Fibroblast of the aortic adventitia (primary cell): Measurements from ENCODE around the gene PLEKHO2. TPM values are rescaled to one million over a fixed set of nuclear protein-coding genes. Genes with fewer than 3 reads are reported as not detected.
A peak's percentile ranks its signal among the peaks of the same experiment; 100 is the strongest.

Experiments used
- DNase-seq: peaks from one replicate; pipeline ENCODE4 v3.0.0-alpha.2; 2010; ENCODE audit warnings: low read depth
- H3K4me3 ChIP-seq: 2 replicates; pipeline ENCODE4 v1.5.1; 2011; ENCODE audit warnings: low read depth, mild to moderate bottlenecking, control low read depth, low read length, moderate library complexity
- total RNA-seq: library from RNA; depleted of rRNA; stranded (reverse); fragments of >200 nt; gene quantifications from 2 replicates; pipeline ENCODE4 v1.2.3, GENCODE V29; 2012; ENCODE audit warnings: low replicate concordance
- TF ChIP-seq, protein P1 (sequence below): IDR thresholded peaks from 2 replicates; pipeline ENCODE4 v1.5.1; 2011; ENCODE audit warnings: mild to moderate bottlenecking, low read length, control low read depth, inconsistent platforms; ENCODE audit not compliant: insufficient read depth

Gene PLEKHO2
- total RNA-seq, 1 donor, result 21.8 TPM

- TF ChIP-seq, protein P1, sequence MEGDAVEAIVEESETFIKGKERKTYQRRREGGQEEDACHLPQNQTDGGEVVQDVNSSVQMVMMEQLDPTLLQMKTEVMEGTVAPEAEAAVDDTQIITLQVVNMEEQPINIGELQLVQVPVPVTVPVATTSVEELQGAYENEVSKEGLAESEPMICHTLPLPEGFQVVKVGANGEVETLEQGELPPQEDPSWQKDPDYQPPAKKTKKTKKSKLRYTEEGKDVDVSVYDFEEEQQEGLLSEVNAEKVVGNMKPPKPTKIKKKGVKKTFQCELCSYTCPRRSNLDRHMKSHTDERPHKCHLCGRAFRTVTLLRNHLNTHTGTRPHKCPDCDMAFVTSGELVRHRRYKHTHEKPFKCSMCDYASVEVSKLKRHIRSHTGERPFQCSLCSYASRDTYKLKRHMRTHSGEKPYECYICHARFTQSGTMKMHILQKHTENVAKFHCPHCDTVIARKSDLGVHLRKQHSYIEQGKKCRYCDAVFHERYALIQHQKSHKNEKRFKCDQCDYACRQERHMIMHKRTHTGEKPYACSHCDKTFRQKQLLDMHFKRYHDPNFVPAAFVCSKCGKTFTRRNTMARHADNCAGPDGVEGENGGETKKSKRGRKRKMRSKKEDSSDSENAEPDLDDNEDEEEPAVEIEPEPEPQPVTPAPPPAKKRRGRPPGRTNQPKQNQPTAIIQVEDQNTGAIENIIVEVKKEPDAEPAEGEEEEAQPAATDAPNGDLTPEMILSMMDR, result no peak
- peak overlapping the region; percentile 94 for H3K4me3 ChIP-seq
- DNase-seq, result no peak
These were observed 2.9 kb downstream of the PLEKHO2 start for GRCh38 chr15:64844576-64845145.

DNA sequence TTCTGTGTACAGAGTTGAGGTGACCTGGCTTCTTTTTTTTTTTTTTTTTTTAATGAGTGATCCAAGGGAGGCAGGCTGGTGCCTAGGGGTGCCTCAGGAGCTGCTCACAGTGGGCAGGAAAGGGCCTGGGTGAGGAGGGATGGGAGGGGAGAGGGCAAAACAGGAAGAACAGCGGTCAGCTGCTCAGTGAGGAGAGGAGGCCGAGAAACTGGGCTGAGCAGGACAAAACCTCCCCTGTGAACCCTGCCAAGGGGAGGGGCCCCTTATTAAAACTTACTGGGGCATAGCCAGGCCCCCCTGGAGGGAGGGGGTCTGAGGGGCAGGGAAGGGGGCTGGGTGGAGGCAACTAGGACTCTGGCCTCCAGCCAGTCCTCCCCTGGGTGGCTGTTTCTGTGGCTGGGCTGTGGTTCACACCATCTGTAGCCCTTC, 3.5 kb downstream of the PLEKHO2 start:
- peak; percentile 56 for DNase-seq
- TF ChIP-seq, protein P1, result no peak
- H3K4me3 ChIP-seq, result peak overlapping the region; percentile 94

- no peak for DNase-seq
- TF ChIP-seq, protein P1, result no peak
- H3K4me3 ChIP-seq, result peak overlapping the region; percentile 94
These were observed 4.3 kb downstream of the PLEKHO2 start for GRCh38 chr15:64845831-64846595.

GRCh38 chr15:64847016-64847415, 5.3 kb downstream of the PLEKHO2 start:
- no peak for DNase-seq
- H3K4me3 ChIP-seq, result no peak overlapping the region
- TF ChIP-seq, protein P1, result no peak

DNA sequence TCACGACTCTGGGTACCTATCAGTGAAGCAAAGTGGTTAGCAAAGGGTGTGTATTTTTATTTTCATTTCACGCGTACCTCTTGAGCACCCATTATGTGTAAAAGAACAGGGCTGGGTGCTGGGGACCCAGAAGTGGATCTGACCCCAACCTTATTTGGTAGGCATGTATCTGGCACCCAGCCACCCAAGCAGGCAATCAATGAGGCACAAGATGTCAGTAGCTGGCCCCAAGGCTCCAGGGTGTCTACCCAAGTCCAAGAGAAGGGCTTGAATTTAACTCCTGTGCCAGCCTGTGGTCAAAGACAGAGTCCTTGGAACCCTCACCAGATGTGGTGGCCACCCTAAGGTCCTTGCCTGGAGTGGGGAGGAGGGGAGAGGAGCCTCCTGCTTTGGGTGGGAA, 5.7 kb downstream of the PLEKHO2 start:
- TF ChIP-seq, protein P1, result no peak
- H3K4me3 ChIP-seq, result no peak overlapping the region
- DNase-seq, result no peak

DNA sequence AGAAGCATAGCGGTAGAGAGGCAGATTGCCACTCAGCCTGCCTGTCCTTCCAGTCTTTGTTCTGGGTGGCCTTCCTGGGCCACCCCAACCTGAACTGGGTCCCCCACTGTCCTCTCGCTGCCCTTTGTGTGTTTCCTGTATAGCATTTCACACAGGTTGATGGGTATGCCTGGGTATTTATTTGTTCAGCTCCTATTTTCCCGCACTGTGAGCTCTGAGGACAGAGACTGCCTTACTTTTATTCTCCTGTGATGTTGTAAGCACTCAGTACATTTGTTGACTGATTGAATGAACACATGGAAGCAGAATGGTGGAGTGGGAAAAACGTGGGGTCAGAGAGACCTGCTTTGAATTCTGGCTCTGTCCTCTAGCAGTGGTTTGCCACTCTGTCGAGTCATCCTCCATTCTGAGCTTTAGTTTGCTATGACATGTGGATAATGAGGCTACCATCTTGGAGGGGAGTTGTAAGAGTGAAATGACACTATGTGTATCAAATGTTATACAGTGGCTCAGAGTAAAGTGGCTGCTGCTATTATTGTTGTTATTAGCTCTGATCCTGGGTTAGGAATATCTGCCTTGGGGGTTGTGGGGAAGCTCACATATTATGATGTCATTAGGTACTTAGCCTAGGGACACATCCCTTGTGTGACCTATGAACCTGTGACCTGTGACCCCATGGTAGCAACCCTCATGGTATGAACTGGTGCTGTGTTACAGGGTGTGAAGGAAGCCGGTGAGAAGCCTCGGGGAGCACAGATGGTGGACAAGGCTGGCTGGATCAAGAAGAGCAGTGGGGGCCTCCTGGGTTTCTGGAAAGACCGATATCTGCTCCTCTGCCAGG, 6.4 kb downstream of the PLEKHO2 start:
- no peak overlapping the region for H3K4me3 ChIP-seq
- DNase-seq, result no peak
- TF ChIP-seq, protein P1, result no peak
